HG03457 (cell line): ENCODE measurements around the gene LHFPL6.

Source experiments
- ATAC-seq: cut with Tn5 transposase; IDR thresholded peaks from one replicate; pipeline ENCODE4 v1.9.1; 2021; ENCODE audit warnings: moderate number of reproducible peaks; ENCODE audit not compliant: unreplicated experiment

The LHFPL6 gene

DNA sequence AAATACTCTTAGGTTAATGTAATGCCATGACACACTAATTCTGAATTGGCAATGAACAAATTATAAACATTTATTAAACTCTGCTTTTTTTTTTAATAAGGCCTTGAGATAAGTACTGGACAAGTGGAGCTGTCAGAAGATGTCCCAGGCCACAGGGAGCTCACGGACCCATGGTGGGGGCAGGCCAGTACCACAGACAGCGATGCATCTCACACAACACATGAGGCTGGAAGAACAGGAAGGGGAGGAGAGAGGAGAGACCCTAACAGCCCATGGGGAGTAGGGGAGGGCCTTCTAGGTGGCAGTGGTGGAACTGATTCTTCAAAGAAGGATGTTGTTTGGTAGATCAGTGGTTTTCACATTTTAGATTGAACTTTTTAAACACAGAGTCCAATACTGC is 128.4 kb downstream of the LHFPL6 start:
- ATAC-seq: no peak

DNA sequence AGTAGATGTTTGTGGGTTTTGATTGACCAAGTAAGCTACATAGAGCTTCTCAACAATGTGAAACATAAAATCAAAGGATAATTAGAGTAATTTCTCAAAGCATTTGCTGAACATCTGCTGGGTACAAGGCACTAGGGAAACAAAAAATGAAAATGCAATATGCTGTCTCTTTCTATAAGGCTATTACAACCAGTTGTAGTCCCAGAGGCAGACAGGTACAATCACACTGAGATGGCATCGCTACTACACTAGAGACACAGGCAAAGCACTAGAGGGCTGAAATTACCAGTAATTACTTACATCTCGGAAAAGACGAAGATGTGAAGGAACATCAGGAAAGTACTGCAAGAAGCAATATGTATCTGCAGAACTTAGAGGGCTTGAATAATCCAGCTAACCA is 133.3 kb downstream of the LHFPL6 start:
- no peak for ATAC-seq

DNA sequence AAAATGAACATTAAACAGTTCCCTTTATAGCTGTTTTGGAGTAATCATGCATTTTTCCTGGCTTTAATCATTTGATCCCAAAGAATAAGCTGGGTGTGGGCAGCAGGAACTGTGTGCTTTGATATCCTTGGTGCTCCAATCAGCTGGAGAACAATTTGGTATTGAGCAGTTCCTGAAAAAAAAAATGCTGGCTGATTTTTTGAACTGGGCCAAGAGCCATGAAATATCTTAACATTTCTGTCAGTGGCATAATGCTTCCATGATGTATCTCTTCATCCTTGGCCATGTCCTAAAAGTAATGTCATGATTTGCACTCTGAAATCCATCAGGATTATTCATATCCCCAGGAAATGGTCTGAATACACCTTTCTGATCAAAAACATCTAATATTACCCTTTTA is 134.7 kb downstream of the LHFPL6 start:
- no peak for ATAC-seq

DNA sequence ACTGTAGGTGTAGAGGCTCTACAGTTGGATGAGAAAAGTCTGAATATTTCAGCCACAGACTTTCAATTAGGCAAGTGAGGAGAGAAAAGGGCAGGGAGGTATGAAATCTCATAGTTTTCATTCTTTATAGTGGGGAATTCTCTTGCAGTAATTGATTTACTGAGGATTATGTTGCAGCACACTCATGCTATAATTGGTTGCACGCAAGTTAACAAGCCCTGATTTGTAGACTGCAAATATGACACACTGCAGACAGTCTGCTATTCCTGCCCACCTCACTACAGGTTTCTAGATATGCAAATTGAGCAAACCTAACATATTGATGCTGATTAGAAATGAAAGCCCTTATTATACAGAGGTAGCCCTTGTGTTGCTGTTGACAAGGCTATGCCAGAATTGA is 139.4 kb downstream of the LHFPL6 start:
- ATAC-seq: no peak

DNA sequence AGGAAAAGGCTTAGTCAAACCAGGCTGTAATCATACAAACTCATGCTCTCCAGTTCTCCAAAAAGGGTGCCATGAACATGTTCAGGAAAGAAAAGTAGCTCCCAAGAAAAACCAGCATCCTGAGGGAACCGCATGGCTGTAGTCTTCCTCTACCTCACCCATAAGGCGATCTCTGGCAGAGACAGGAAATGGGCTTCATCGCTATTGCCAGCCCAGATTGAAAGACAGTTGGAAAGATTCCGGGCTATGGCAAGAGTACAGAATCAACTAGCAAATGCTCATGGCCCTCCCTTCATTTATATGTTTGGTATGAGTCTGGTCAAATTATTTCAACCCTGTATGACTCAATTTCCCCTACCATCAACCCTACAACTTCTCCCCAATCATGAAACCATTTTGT is 140.1 kb downstream of the LHFPL6 start:
- ATAC-seq: no peak

DNA sequence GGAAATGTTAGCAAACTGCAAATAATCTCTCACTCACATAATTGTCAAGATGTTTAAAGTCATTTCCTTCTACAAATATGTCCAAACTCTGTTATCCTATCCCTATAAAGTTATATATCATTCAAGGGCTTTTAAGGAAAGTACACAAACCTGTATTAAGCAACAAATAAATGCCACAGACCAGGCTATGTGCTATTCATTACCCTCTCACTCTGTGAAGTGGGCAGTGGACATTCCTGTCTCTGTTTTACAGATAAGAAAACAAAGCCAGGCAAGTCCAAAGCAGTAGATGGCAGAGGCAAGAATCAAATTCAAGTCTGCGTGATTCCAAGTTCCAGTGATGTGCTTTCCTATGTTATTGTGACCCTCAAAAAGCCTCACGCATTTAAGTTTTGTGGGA is 140.6 kb downstream of the LHFPL6 start:
- ATAC-seq: no peak

DNA sequence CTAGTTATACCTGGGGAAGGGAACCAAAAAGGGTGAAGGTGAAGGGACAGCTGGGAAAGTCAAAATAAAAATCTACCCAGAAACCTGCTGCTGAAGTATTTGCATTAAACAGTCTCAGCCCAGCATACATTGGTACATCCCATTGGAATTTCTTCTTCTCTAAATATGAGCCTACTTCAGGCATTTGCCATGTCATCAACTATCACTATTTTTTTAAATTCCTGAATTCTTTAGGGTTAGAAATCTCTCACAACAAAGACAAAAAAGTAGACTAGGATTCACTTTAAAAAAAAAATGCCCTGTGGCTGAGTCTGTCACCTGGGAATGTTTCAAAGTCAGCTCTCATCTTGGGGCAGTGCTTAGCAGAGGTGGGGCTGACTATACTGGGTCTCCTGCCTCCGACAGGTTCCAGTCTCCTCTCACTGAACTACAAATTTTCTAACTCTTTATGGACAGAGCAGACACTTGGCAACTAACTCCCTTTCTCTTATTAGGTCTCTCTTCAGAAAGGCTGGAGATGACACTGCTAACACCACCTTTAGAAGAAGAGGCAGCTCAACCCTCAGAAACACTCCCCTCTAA is 141.2 kb downstream of the LHFPL6 start:
- no peak for ATAC-seq

DNA sequence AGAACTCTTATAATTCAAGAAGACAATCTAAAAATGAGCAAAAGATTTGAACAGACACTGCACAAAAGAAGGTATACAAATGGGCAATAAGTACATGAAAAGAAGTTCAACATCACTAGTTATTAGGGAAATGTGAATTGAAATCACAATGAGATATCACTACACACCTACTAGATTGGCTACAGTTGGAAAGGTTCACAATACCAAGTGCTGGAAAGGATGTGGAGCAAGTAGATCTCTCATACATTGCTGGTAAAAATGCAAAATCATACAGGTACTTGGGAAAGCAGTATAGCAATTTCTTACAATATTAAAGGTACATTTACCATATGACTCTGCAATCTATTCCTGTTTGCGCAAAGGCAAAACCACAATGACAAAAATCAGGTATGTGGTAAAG is 145.7 kb downstream of the LHFPL6 start:
- ATAC-seq: no peak

DNA sequence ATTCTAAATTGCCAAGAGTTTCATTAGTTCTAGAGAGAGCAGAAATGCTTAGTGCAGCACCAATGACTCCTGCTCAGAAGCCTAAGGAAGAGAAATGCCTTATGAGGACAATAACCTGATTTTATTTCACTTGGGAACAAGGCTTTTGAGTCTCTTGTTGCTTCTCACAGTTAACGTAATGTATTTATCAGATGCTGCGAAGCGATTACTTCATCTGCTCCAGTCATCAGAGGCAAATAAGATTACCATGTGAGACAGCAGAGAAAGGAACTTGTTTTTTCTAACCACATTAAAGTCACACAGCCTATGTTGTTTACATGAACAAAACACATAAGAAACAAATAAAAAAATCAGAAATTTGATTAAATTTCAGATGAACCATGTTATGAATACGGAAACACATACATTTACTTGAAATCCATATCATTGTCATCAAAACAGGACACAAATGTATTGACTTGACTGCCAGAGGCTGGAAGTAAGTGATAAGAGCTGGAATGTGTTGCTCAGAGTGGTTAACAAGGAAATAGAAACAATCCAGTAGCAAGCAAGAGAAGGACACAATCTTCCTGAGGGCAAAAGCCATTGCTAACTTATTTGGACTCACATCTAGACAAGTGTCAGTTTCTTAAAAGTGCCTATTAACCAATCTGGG is 147.3 kb downstream of the LHFPL6 start:
- no peak for ATAC-seq

DNA sequence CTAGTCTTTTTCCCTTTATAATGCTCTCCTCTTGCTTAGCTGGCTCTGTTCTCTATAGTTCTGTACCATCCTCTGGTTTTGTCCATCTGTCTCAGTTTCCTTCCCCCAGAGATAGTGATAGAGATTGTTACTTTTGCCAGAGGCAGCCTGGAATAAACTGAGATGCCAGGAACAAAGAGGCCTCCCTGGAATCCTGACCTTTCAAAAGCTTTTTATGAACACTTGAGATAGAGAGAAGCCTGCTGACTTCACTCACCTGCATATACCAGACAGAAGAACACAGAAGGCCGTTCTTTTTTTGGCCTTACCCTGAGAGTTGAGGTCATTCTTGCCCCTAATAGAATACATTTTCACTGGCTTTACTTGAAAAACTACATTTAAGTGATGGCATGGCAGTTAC is 150.2 kb downstream of the LHFPL6 start:
- ATAC-seq: no peak

DNA sequence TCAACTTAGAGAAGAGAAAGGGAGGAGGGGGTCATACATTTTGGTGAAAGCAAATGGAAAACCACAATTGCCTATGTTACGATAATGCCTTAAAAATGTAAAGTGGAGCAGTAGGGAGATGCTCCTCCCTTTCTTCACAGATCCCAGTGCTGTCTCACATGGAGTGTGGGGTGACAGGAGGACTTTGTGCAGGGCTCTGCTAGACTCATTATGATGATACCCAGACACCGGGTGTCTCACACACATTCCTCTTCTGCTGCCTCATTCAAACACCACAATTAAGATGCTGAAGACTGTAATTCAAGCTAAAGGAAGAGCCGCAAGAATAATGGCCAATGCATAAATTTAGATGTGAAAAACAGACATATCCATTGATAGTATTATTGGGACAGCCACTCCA is 150.6 kb downstream of the LHFPL6 start:
- no peak for ATAC-seq

DNA sequence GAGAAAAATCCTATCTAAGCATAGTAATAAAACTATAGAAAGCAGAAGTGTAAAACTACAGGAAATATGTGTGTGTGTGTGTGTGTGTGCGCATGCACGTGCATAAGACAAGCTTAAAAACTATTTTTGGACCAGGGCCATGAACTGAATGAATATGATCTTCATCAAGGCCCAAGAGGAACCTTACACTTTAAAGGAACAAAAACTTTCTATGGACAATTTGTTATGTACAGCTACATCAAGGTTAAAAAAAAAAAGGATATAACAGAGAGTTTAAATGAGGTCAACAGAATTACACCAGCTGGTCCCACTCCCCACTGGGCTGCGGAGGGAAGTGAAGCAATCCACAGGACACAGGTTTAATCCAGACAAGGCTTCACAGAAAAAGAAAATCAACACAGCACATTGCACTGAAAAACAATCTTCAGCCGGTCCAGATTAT is 151.1 kb downstream of the LHFPL6 start:
- no peak for ATAC-seq

DNA sequence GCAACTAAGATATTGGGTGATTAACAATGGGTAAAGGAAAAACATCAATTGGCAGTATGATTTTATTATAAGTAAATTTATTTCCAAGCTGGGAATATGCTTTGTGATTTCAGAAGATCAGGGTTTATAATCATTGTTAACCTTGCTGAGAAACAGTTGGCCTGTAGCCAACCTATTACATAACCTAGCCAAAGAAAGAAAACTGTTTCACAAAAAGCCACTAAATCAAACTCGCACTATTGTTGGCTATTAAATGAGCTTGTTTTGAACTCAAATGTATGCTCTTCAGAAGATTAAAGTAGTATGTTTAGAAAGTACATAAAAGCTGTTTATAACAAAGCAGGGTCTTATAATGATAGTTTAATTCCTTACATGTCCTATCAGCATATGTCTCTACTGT is 151.7 kb downstream of the LHFPL6 start:
- ATAC-seq: no peak

DNA sequence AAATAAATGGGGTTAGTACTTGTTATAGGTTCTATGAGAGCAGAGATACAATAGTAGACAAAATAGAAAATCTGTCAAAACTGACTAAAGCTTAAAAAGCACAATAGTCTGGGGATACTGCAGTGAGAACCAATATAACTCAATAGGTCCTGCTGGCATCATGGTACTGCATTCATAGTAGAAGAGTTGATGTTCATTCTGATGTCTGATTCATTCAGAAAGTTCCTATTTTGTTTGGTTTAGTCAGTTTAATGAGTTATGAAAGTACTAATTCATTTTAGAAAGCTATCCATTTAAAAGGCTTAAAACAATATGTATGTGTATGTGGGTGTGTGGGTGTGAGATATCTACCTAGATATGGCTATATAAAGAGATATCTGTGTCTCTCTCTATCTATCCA is 152.8 kb downstream of the LHFPL6 start:
- ATAC-seq: no peak

DNA sequence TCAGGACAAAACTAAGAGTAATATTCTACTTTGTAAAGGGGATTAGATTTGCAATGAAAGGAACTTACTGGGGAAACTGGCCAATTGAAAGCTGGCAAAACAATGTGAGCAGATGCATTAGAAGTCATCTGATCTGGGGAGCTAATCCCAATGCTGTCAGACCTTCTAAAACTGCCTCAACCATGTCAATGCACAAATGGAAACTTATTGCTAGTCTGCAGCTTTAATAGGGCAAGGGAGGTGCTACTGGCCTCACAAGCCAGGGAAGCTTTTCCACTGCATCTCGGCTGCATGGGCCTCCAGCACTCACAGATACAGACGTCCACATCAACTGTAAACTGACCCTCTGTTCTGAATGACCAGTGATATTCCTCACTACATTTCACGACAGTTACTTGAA is 154.2 kb downstream of the LHFPL6 start:
- no peak for ATAC-seq

DNA sequence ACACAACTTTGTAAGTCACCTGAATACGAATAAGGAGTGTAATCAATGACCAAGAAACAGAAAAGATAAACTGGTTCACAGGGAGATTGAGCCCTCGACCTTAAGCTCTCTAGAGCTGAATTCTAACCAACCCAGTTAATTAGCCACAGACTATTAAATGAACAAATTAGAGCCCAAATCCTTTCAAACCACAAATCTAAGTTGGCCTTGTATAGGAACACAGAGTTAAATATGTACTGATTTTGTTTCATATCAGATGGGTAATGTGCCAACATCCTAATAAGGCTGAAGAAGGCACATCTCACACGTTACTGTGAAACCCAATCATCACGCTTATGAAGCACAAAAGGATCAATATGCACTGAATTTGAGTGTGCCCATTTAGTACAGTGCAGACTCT is 156.1 kb downstream of the LHFPL6 start:
- no peak for ATAC-seq

DNA sequence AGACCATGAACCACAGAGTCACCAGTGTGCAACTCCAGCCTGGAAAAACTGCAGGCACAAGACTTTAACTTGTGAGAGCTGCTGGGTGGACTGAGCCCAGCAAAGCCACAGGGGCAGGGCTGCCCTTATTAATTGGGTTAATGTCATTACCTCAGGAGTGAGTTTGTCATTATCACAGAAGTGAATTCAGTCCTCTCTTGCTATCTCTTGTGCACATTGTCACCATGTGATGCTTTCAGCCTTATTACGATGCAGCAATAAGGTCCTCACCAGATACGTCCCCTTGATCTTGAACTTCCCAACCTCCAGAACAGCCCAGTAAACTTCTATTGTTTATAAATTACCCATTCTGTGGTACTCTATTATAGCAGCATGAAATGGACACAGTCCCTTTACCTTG is 158.1 kb downstream of the LHFPL6 start:
- ATAC-seq: no peak

DNA sequence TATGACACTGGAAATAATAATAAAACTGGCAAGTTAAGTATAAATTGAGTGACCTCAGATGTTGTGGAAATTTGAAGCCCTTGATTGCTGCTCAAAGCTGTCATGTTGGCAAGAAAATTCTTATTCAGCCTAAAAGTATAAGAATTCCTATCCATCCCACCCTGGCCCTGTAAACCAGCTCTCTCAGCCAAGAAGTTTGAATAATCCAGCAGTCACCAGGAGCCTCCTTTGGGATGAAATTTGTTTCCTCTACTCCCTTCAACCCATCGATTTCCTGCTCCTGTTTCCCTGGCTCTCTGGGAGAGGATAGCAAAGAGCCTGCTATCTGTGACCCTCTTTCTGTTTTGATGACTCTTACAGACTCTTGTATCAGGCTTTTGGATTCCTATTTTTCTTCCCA is 169.3 kb downstream of the LHFPL6 start:
- no peak for ATAC-seq

DNA sequence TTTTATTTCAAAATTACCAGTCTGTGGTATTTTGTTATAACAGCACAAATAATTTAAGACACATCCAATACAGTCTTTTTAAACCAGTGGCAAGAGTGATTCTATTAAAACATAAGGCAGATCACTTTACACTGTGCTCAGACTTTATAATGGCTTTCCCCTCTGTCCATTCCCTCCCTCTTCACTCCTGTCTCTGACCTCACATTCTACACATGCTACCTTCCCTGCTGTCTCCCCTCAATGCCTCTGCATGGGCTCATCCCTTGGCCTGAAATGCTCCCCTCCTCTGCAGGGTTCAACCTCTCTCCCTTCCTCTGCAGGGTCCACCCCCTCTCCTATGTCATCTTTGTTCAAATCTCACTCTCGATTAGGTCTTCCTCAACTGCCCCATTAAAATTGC is 170.8 kb downstream of the LHFPL6 start:
- no peak for ATAC-seq

DNA sequence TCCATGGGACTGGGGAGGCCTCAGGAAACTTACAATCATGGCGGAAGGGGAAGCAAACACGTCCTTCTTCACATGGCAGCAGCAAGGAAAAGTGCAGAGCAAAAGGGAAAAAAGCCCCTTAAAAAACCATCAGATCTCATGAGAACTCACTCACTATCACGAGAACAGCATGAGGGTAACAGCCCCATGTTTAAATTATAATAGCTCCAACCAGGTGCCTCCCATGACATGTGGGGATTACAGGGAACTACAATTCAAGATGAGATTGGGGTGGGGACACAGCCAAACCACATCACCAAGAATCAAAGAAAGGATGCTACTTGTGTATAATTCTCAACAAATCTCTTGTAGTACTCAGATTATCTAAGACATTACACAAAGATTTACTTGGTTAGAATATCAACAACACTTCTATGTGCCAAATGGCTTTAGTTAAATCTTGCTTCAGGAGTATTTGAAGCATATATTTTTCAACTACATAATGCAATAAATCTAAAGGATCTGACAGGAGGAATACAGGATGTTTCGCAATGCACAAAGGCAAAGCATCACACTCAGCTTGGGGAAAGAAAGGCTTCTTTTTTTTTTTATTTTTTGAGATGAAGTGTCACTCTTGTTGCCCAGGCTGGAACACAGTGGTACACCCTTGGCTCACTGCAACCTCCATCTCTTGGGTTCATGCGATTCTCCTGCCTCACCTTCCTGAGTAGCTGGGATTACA is 180.0 kb downstream of the LHFPL6 start:
- no peak for ATAC-seq

DNA sequence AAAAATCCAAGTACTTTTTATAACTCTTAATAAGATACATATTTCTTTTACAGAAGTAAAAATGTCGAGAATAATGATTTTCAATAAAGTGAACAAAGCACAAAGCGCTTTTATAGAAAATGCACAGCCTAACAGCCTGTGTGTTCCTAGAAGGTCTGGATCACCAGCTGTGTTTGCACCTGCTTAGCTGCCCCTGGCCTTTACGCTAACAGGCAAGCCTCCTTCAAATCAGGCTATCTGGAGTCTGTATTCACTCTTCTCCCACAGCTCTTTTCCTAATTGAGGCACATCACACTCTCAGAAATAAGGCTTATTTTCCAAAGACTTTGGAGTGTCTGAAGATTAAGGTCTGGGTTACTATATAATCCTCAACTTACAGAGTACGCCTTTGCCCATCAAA is 183.1 kb downstream of the LHFPL6 start:
- no peak for ATAC-seq

DNA sequence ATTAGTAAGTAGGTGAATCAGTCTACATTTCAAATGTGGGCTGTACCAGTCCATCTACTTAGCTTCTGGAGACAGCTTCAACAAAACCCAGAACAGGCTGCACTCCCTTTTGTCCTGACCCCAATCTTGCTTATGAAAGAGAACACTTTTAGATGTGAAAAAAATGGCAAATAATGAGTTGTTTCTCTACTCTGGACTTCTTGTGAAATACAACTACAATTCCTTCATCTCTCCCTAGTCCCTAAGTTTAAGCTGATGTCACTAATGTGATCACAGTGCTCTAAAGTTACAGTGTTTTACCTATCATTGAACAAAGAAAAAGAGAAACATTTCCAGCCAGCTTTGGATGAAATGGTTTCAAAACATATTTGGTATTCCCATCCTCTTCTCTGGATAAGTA is 183.9 kb downstream of the LHFPL6 start:
- ATAC-seq: no peak

DNA sequence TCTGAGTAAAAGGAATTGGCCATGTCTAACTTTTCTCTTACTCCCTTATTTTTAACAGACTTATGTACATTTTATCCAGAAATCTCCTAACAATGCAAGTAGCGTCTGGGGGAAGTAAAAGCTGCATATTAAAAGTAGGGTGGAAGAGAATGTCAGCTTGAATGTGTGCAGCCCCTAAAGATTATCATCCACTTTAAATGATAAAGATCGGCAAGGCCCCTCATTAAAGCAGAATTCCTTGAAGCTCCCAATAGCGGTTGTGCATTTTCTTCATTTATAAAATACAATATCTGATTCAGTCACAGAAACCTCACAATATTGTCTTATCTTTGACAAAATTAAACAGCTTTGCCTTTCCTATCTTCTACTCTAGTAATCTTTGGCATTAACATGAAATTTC is 184.6 kb downstream of the LHFPL6 start:
- ATAC-seq: no peak
